Measurements from ENCODE around the gene SLC25A42. TPM values are rescaled to one million over a fixed set of nuclear protein-coding genes. Genes with fewer than 3 reads are reported as not detected.

Gene SLC25A42
- total and polyA plus RNA-seq, 2 of the 4 experiments (the other 2 are of a cell fraction) = 2.0 to 9.9 TPM

DNA sequence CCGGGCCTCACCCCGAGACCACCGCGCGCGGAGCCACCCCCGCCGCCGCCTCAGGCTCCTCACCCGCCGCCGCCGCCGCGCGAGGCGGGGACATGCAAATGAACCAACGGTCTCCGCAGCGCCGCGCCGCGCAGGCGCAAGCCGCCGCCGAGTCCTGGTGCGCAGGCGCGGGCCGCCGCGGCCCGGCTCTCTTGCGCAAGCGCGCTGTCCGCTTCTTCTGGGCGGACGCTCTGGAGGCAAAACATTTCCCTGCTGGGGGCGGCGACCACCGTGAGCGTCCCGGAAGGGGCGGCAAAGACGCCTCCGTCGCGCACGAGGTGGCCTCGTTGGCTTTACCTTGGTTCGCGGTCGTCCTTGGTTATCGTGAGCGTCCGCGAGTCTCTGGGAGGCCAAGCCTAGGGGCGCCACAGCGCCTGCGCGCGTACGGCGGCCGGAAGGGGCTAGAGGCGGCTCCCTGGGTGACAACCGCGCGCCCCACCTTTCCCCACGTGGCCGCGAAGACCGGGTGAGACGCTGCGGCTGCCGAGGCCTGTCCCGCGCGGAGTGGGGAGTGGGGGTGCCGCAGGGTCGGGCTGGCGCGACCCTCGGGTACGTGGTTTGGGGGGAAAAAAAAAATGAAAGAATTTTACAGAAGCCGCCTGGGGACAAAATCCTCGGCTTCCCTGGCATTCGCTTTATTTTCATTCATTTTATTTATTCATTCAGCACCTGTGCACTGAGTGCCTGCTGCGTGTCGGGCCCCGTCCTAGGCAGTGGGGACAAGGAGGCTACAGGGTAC is 30.2 kb upstream of the SLC25A42 start, which contains the start of the genes ARMC6 and SUGP2:
TSS of gene ARMC6 (plus strand) at position 178 of the 778 bp plus-strand sequence. CDS start 607 bp downstream, outside the sequence.
TSS of gene SUGP2 (minus strand) at position 92 of the 778 bp plus-strand sequence. CDS start 2,446 bp downstream, outside the sequence.
- BruUV-seq (replicated peaks) = no TSS peak
- dilution Hi-C loops (cut with HindIII; ENCODE audit: low sequenced_read_pairs, unreplicated experiment) = no loop called here
- Histone ChIP-seq H4K91ac (ENCODE audit: insufficient read depth, low read depth, low read length) (peak within 1 kb of the TSS; percentile 99), H3K4me1 (ENCODE audit: control insufficient read depth, insufficient read depth, low read length) (peaks cover 6% of the 10 kb centered on the region), H2AK5ac (ENCODE audit: low read depth, low read length) (peak within 1 kb of the TSS; percentile 94), H3K4me3 (ENCODE audit: insufficient read depth, low read depth, low read length) (peak within 1 kb of the TSS; percentile 70), H2BK5ac (ENCODE audit: low read depth, low read length, poor library complexity, severe bottlenecking) (peak within 1 kb of the TSS; percentile 93), H3K9me3 (ENCODE audit: control insufficient read depth, insufficient read depth, low read length) (no peaks in the 10 kb centered on the region; the same call in 1 of the 2 replicates), H2AK9ac (replicated peaks; ENCODE audit: low read depth, low read length, poor library complexity) (peak within 1 kb of the TSS; percentile 90), H3K18ac (ENCODE audit: low read depth, low read length) (peak within 1 kb of the TSS; percentile 90), H3K79me1 (ENCODE audit: low read depth in 1 of 2, low read length in 2 of 2) (peaks cover 37 to 74% of the 10 kb centered on the region in 2 experiments), H2BK120ac (ENCODE audit: low read depth, low read length) (peak within 1 kb of the TSS; percentile 89), H3K4ac (ENCODE audit: low read depth, low read length) (peak within 1 kb of the TSS; percentile 96), H3K27me3 (ENCODE audit: control insufficient read depth, insufficient read depth, low read length) (no peaks in the 10 kb centered on the region), H3K9ac (ENCODE audit: low read depth, low read length) (peak within 1 kb of the TSS; percentile 98), H3K9me1 (ENCODE audit: insufficient read depth, low read length) (peaks cover 7% of the 10 kb centered on the region; the same call in 1 of the 2 replicates), H4K5ac (ENCODE audit: low read depth, low read length) (peak within 1 kb of the TSS; percentile 98), H3K27ac (ENCODE audit: insufficient read depth, low read length) (peak within 1 kb of the TSS; percentile 94), H2BK20ac (ENCODE audit: low read depth, low read length) (peak within 1 kb of the TSS; percentile 38; the same call in 1 of the 2 replicates), H4K20me1 (ENCODE audit: insufficient read depth, low read length) (peaks cover 18% of the 10 kb centered on the region), H3K36me3 (ENCODE audit: control insufficient read depth, insufficient read depth, low read length) (peaks cover 5% of the 10 kb centered on the region), H3K56ac (ENCODE audit: extremely low read depth, insufficient read depth, low read length) (peak within 1 kb of the TSS; percentile 93), H4K8ac (ENCODE audit: low read depth in 2 of 2, low read length in 2 of 2) (peak within 1 kb of the TSS; percentile 97 to 100), H3K4me2 (ENCODE audit: low read depth, low read length) (peak within 1 kb of the TSS; percentile 98), H3K23ac (ENCODE audit: low read depth, low read length) (peak within 1 kb of the TSS; percentile 95), H3K14ac (replicated peaks; ENCODE audit: low read depth, low read length) (peak within 1 kb of the TSS; percentile 96), H2BK15ac (ENCODE audit: low read depth, low read length) (peak within 1 kb of the TSS; percentile 96; the same call in 1 of the 3 replicates), H2AFZ (replicated peaks; ENCODE audit: low read length, poor library complexity) (peak within 1 kb of the TSS; percentile 99)
- CTCF ChIA-PET = no interaction called here
- ATAC-seq (ENCODE audit: low read depth) = peak; percentile 81
- intact Hi-C loops (cut with micrococcal nuclease) = no loop called here
- WGBS, 2 experiments (ENCODE audit: extremely low coverage in 2 of 2, insufficient read length in 1 of 2) = 0% methylated on average over 41 of the region's 94 CpGs; no CpG with 5 or more reads in 1 of the 2 experiments
- POLR2A ChIA-PET (ENCODE audit: unreplicated experiment) = no interaction called here
- in situ Hi-C loops (cut with MboI; ENCODE audit: low sequenced_read_pairs) = no loop called here
- peak; percentile 84 for DNase-seq
- no peak for TF ChIP-seq MAFK (IDR thresholded peaks at IDR 0.05; ENCODE audit: low read depth, low read length)
- no peak for TF ChIP-seq SMC3 (IDR thresholded peaks at IDR 0.05; ENCODE audit: low read depth, low read length)
- TF ChIP-seq RFX5 (IDR thresholded peaks at IDR 0.05; ENCODE audit: low read depth, low read length) = no peak
- TF ChIP-seq, protein P1, sequence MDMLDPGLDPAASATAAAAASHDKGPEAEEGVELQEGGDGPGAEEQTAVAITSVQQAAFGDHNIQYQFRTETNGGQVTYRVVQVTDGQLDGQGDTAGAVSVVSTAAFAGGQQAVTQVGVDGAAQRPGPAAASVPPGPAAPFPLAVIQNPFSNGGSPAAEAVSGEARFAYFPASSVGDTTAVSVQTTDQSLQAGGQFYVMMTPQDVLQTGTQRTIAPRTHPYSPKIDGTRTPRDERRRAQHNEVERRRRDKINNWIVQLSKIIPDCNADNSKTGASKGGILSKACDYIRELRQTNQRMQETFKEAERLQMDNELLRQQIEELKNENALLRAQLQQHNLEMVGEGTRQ (IDR thresholded peaks at IDR 0.05; ENCODE audit: low read depth, low read length) = peak; percentile 74
- no peak for TF ChIP-seq BHLHE40 (IDR thresholded peaks at IDR 0.05; ENCODE audit: low read depth, low read length)
- peak; percentile 98 for TF ChIP-seq CEBPB (IDR thresholded peaks at IDR 0.05; ENCODE audit: low read depth, low read length)
- no peak for TF ChIP-seq NFE2L2 (IDR thresholded peaks at IDR 0.05; ENCODE audit: low read depth, low read length)
- TF ChIP-seq, protein P2, sequence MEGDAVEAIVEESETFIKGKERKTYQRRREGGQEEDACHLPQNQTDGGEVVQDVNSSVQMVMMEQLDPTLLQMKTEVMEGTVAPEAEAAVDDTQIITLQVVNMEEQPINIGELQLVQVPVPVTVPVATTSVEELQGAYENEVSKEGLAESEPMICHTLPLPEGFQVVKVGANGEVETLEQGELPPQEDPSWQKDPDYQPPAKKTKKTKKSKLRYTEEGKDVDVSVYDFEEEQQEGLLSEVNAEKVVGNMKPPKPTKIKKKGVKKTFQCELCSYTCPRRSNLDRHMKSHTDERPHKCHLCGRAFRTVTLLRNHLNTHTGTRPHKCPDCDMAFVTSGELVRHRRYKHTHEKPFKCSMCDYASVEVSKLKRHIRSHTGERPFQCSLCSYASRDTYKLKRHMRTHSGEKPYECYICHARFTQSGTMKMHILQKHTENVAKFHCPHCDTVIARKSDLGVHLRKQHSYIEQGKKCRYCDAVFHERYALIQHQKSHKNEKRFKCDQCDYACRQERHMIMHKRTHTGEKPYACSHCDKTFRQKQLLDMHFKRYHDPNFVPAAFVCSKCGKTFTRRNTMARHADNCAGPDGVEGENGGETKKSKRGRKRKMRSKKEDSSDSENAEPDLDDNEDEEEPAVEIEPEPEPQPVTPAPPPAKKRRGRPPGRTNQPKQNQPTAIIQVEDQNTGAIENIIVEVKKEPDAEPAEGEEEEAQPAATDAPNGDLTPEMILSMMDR (conservative IDR thresholded peaks at IDR 0.05; ENCODE audit: low read depth, low read length) = no peak
- no peak for TF ChIP-seq CHD1 (IDR thresholded peaks at IDR 0.05; ENCODE audit: low read depth, low read length)
- no peak for TF ChIP-seq RCOR1 (IDR thresholded peaks at IDR 0.05; ENCODE audit: insufficient replicate concordance, low read length)
- peak; percentile 99 for TF ChIP-seq MXI1 (IDR thresholded peaks at IDR 0.05; ENCODE audit: borderline replicate concordance, low read depth, low read length)
- TF ChIP-seq, protein P3, sequence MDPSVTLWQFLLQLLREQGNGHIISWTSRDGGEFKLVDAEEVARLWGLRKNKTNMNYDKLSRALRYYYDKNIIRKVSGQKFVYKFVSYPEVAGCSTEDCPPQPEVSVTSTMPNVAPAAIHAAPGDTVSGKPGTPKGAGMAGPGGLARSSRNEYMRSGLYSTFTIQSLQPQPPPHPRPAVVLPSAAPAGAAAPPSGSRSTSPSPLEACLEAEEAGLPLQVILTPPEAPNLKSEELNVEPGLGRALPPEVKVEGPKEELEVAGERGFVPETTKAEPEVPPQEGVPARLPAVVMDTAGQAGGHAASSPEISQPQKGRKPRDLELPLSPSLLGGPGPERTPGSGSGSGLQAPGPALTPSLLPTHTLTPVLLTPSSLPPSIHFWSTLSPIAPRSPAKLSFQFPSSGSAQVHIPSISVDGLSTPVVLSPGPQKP (IDR thresholded peaks at IDR 0.05; ENCODE audit: borderline replicate concordance, low read depth, low read length) = no peak
- peak; percentile 81 for TF ChIP-seq POLR2A (IDR thresholded peaks at IDR 0.05; ENCODE audit: low read depth, low read length)
- TF ChIP-seq FOS (IDR thresholded peaks at IDR 0.05; ENCODE audit: low read depth, low read length) = no peak
